GM12892 (cell line): ENCODE results near the gene TSPAN5.

ENCODE experiments used
- POLR2A ChIP-seq: IDR thresholded peaks from 2 replicates; pipeline ENCODE4 v1.6.1; 2011; ENCODE audit warnings: low read depth, low read length, control low read depth
- POLR2AphosphoS5 ChIP-seq: IDR thresholded peaks from 2 replicates; pipeline ENCODE4 v1.6.1; 2011; ENCODE audit warnings: low read depth, low read length, control low read depth
- TAF1 ChIP-seq: IDR thresholded peaks from 2 replicates; pipeline ENCODE4 v1.6.1; 2011; ENCODE audit warnings: low read depth, mild to moderate bottlenecking, control low read depth, low read length, borderline replicate concordance

DNA sequence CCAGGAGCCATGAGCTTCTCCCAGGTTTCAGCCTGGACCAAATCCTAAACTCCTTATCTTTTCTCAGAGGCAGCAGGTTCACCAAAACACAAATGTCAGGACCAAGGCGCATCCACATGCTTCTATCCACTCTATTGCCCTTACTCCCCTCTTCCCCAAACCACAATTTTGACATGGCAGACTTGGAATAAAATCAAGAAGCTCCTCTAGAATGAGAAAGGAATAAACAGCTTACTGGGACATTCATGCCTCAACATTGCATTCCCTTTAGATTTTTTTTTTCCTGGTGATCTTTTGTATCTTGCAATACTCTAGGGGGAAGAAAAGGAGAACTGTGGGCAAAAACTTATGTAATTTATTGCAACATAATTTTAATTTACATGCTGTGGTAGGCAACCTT lies 119.1 kb downstream of the TSPAN5 start:
- TF ChIP-seq POLR2A (no peak), POLR2AphosphoS5 (no peak), TAF1 (no peak)
